Kidney epithelial cell (primary cell): ENCODE results near the gene DAPK2. TPM values are rescaled to one million over a fixed set of nuclear protein-coding genes. Genes with fewer than 3 reads are reported as not detected.

ENCODE experiments used
- DNase-seq: peaks from one replicate; pipeline ENCODE4 v3.0.0-alpha.2; 2010; ENCODE audit warnings: low read depth
- H3K27me3 ChIP-seq: 2 replicates; pipeline ENCODE4 v1.6.0; 2011; ENCODE audit warnings: low read length; ENCODE audit not compliant: control insufficient read depth, insufficient read depth
- H3K36me3 ChIP-seq: 2 replicates; pipeline ENCODE4 v1.5.1; 2011; ENCODE audit warnings: low read length; ENCODE audit not compliant: control insufficient read depth, insufficient read depth
- H3K4me3 ChIP-seq: 2 replicates; pipeline ENCODE4 v1.5.1; 2011; ENCODE audit warnings: low read depth, mild to moderate bottlenecking, control low read depth, low read length
- CTCF ChIP-seq: IDR thresholded peaks from 2 replicates; pipeline ENCODE4 v1.5.1; 2011; ENCODE audit warnings: mild to moderate bottlenecking, moderate library complexity, low read length, control low read depth, inconsistent platforms; ENCODE audit not compliant: insufficient read depth, poor library complexity, severe bottlenecking
- total RNA-seq: library from RNA; depleted of rRNA; stranded (reverse); fragments of >200 nt; gene quantifications from 2 replicates; pipeline ENCODE4 v1.2.3, GENCODE V29; 2015

DAPK2 gene
- total RNA-seq, 1 donor from 2014 or later: 0.21 TPM

GRCh38 chr15:63985221-63986184 lies 60.8 kb downstream of the DAPK2 start:
- no peak for DNase-seq
- no peak for TF ChIP-seq CTCF
- H3K27me3 ChIP-seq: peaks cover 5% of the 10 kb centered on the region
- no peak overlapping the region for H3K4me3 ChIP-seq
- H3K36me3 ChIP-seq: no peaks in the 10 kb centered on the region

- no peak for DNase-seq
- Histone ChIP-seq H3K27me3 (peaks cover 5% of the 10 kb centered on the region), H3K4me3 (no peak overlapping the region), H3K36me3 (no peaks in the 10 kb centered on the region)
- no peak for TF ChIP-seq CTCF
These were observed 62.0 kb downstream of the DAPK2 start for GRCh38 chr15:63984331-63984730.

- Histone ChIP-seq H3K27me3 (peaks cover 5% of the 10 kb centered on the region), H3K36me3 (no peaks in the 10 kb centered on the region), H3K4me3 (no peak overlapping the region)
- no peak for DNase-seq
- no peak for TF ChIP-seq CTCF
These were observed 63.1 kb downstream of the DAPK2 start for GRCh38 chr15:63983061-63983711.

- no peak for DNase-seq
- H3K4me3 ChIP-seq: no peak overlapping the region
- TF ChIP-seq CTCF: no peak
- no peaks in the 10 kb centered on the region for H3K36me3 ChIP-seq
- peaks cover 5% of the 10 kb centered on the region for H3K27me3 ChIP-seq
These were observed 63.9 kb downstream of the DAPK2 start for GRCh38 chr15:63982381-63982854.

GRCh38 chr15:63981596-63982320 lies 64.5 kb downstream of the DAPK2 start:
- peaks cover 5% of the 10 kb centered on the region for H3K27me3 ChIP-seq
- no peak overlapping the region for H3K4me3 ChIP-seq
- no peak for TF ChIP-seq CTCF
- DNase-seq: no peak
- H3K36me3 ChIP-seq: no peaks in the 10 kb centered on the region
